PC-3 (cell line): ENCODE data around the gene ARSD. TPM values are rescaled to one million over a fixed set of nuclear protein-coding genes. Genes with fewer than 3 reads are reported as not detected.

ENCODE experiments used
- ATAC-seq: fragments of 200-7000 bp; cut with Tn5 transposase; 2 replicates; pipeline ENCODE4 v1.9.1; 2020; ENCODE audit warnings: mild to moderate bottlenecking, moderate library complexity
- BruUV-seq: library from RNA; stranded (reverse); fragments of 400-500 nt; replicated peaks from 2 replicates; lab custom pipeline; 2021; lab: Mats Ljungman, UMichigan
- CTCF ChIA-PET: fragments of 300-600 bp; sonication (Branson Sonifier 250); formaldehyde crosslinking; loops from one replicate; lab custom pipeline; 2022; ENCODE audit warnings: antibody characterized with exemption; lab: Charles Lee
- POLR2A ChIA-PET: fragments of 300-600 bp; sonication (Branson Sonifier 250); formaldehyde crosslinking; loops from one replicate; lab custom pipeline; 2022; ENCODE audit warnings: antibody characterized with exemption; ENCODE audit not compliant: unreplicated experiment; lab: Charles Lee
- DNase-seq: peaks from one replicate; pipeline ENCODE4 v3.0.0-alpha.2; 2015
- H2AFZ ChIP-seq: fragments of 300-600 bp; sonication (generic); 2 replicates; pipeline ENCODE4 v1.6.0; 2016; ENCODE audit warnings: antibody characterized with exemption, low read length
- H3F3A ChIP-seq: fragments of 300-600 bp; sonication (generic); one replicate; pipeline ENCODE4 v1.6.0; 2017; ENCODE audit warnings: antibody characterized with exemption, low read length, control low read depth, mild to moderate bottlenecking; ENCODE audit not compliant: unreplicated experiment
- H3K27ac ChIP-seq: fragments of 300-600 bp; sonication (generic); 2 replicates; pipeline ENCODE4 v1.5.1; 2016; ENCODE audit warnings: mild to moderate bottlenecking, low read length
- H3K27me3 ChIP-seq: fragments of 300-600 bp; sonication (generic); 2 replicates; pipeline ENCODE4 v1.6.1; 2016; ENCODE audit warnings: low read length, mixed read lengths
- H3K36me3 ChIP-seq: fragments of 300-600 bp; sonication (generic); 2 replicates; pipeline ENCODE4 v1.6.1; 2016; ENCODE audit warnings: low read depth, mixed run types, low read length, mixed read lengths
- H3K4me1 ChIP-seq: fragments of 300-600 bp; sonication (generic); 2 replicates; pipeline ENCODE4 v1.5.1; 2016; ENCODE audit warnings: low read length; ENCODE audit not compliant: insufficient read depth
- H3K4me2 ChIP-seq: fragments of 300-600 bp; sonication (generic); 2 replicates; pipeline ENCODE4 v1.6.0; 2016; ENCODE audit warnings: low read length
- H3K4me3 ChIP-seq: fragments of 300-600 bp; sonication (generic); 2 replicates; pipeline ENCODE4 v1.5.1; 2016; ENCODE audit warnings: mild to moderate bottlenecking, low read length, mixed read lengths
- H3K79me2 ChIP-seq: fragments of 300-600 bp; sonication (generic); 2 replicates; pipeline ENCODE4 v1.6.1; 2017; ENCODE audit warnings: low read length, mixed read lengths
- H3K9ac ChIP-seq: fragments of 300-600 bp; sonication (generic); 2 replicates; pipeline ENCODE4 v1.6.0; 2016; ENCODE audit warnings: mild to moderate bottlenecking, low read length
- H3K9me2 ChIP-seq: fragments of 300-600 bp; sonication (generic); replicated peaks from 2 replicates; pipeline ENCODE4 v1.6.1; 2016; ENCODE audit warnings: mixed run types, low read length, mixed read lengths
- H3K9me3 ChIP-seq: fragments of 300-600 bp; sonication (generic); 2 replicates; pipeline ENCODE4 v1.6.1; 2016; ENCODE audit warnings: low read length, mixed read lengths
- H4K20me1 ChIP-seq: fragments of 300-600 bp; sonication (generic); 2 replicates; pipeline ENCODE4 v1.6.1; 2016; ENCODE audit warnings: low read length, mixed read lengths
- CTCF ChIP-seq: fragments of 300-600 bp; sonication (generic); conservative IDR thresholded peaks from 2 replicates; pipeline ENCODE4 v1.5.1; 2017; ENCODE audit warnings: antibody characterized with exemption, low read depth, mild to moderate bottlenecking, low read length
- EZH2 ChIP-seq: fragments of 300-600 bp; sonication (generic); IDR thresholded peaks from one replicate; pipeline ENCODE4 v1.6.1; 2017; ENCODE audit warnings: antibody characterized with exemption, mild to moderate bottlenecking, low read length; ENCODE audit not compliant: unreplicated experiment
- EZH2phosphoT487 ChIP-seq: fragments of 300-600 bp; sonication (generic); IDR thresholded peaks from 2 replicates; pipeline ENCODE4 v1.6.1; 2018; ENCODE audit warnings: mild to moderate bottlenecking, antibody characterized with exemption, low read length, borderline replicate concordance
- intact Hi-C: fragments of 100-400 bp; cut with micrococcal nuclease; formaldehyde crosslinking; loops from 2 replicates; pipeline ENCODE4 v1.9.0; 2023
- total RNA-seq: library from RNA; depleted of rRNA; stranded (reverse); fragments of >200 nt; gene quantifications from 2 replicates; pipeline ENCODE4 v1.2.3, GENCODE V29; 2014

The ARSD gene
- total RNA-seq, 1 experiment from 2014 or later: 13.8 TPM

GRCh38 chrX:2924151-2924550, 5.0 kb downstream of the ARSD start:
- no peak overlapping the region for H2AFZ ChIP-seq
- H3K4me2 ChIP-seq: no peak overlapping the region
- H4K20me1 ChIP-seq: no peaks in the 10 kb centered on the region
- H3K9me3 ChIP-seq: no peaks in the 10 kb centered on the region
- ATAC-seq: no peak
- ChIA-PET CTCF (no interaction called here), POLR2A (no interaction called here)
- H3K9ac ChIP-seq: no peak overlapping the region
- no peaks in the 10 kb centered on the region for H3K4me1 ChIP-seq
- no peaks in the 10 kb centered on the region for H3K36me3 ChIP-seq
- DNase-seq: no peak
- no TSS peak for BruUV-seq
- no peaks in the 10 kb centered on the region for H3K9me2 ChIP-seq
- no peak for TF ChIP-seq CTCF
- no peak for TF ChIP-seq EZH2phosphoT487
- TF ChIP-seq EZH2: no peak
- H3K27ac ChIP-seq: no peak overlapping the region
- H3K4me3 ChIP-seq: no peak overlapping the region
- intact Hi-C loops: no loop called here
- H3F3A ChIP-seq: no peaks in the 10 kb centered on the region
- no peaks in the 10 kb centered on the region for H3K27me3 ChIP-seq
- H3K79me2 ChIP-seq: no peaks in the 10 kb centered on the region

- no peak overlapping the region for H3K4me3 ChIP-seq
- H3K9ac ChIP-seq: no peak overlapping the region
- H3K4me2 ChIP-seq: no peak overlapping the region
- CTCF ChIA-PET: no interaction called here
- H3K9me3 ChIP-seq: no peaks in the 10 kb centered on the region
- no peak overlapping the region for H2AFZ ChIP-seq
- no peaks in the 10 kb centered on the region for H3K4me1 ChIP-seq
- no peak overlapping the region for H3K27ac ChIP-seq
- intact Hi-C loops: no loop called here
- H4K20me1 ChIP-seq: no peaks in the 10 kb centered on the region
- H3K27me3 ChIP-seq: no peaks in the 10 kb centered on the region
- POLR2A ChIA-PET: no interaction called here
- no peaks in the 10 kb centered on the region for H3F3A ChIP-seq
- no TSS peak for BruUV-seq
- no peaks in the 10 kb centered on the region for H3K36me3 ChIP-seq
- no peaks in the 10 kb centered on the region for H3K9me2 ChIP-seq
- ATAC-seq (no peak), DNase-seq (no peak)
- no peak for TF ChIP-seq CTCF
- TF ChIP-seq EZH2: no peak
- TF ChIP-seq EZH2phosphoT487: no peak
- no peaks in the 10 kb centered on the region for H3K79me2 ChIP-seq
Measured at GRCh38 chrX:2921750-2922149, 7.4 kb downstream of the ARSD start.

- H3K36me3 ChIP-seq: no peaks in the 10 kb centered on the region
- ChIA-PET POLR2A (no interaction called here), CTCF (no interaction called here)
- ATAC-seq: no peak
- no peaks in the 10 kb centered on the region for H3K4me1 ChIP-seq
- no peak for DNase-seq
- intact Hi-C loops: no loop called here
- H3F3A ChIP-seq: no peaks in the 10 kb centered on the region
- no peaks in the 10 kb centered on the region for H4K20me1 ChIP-seq
- H3K9ac ChIP-seq: no peak overlapping the region
- H3K4me3 ChIP-seq: no peak overlapping the region
- no peak overlapping the region for H2AFZ ChIP-seq
- H3K9me3 ChIP-seq: no peaks in the 10 kb centered on the region
- no peaks in the 10 kb centered on the region for H3K79me2 ChIP-seq
- TF ChIP-seq EZH2phosphoT487 (no peak), EZH2 (no peak), CTCF (no peak)
- no peak overlapping the region for H3K27ac ChIP-seq
- H3K27me3 ChIP-seq: no peaks in the 10 kb centered on the region
- no peak overlapping the region for H3K4me2 ChIP-seq
- no TSS peak for BruUV-seq
- H3K9me2 ChIP-seq: no peaks in the 10 kb centered on the region
Measured at GRCh38 chrX:2921193-2921592, 7.9 kb downstream of the ARSD start.
